H1 (cell line): Measurements from ENCODE around the gene SEC16A. TPM values are rescaled to one million over a fixed set of nuclear protein-coding genes. Genes with fewer than 3 reads are reported as not detected.

ENCODE experiments used
- CTCF ChIA-PET: fragments of 300-600 bp; sonication (Branson Sonifier 250); formaldehyde crosslinking; loops from one replicate; lab custom pipeline; 2021; ENCODE audit not compliant: partially characterized antibody; lab: Charles Lee
- POLR2A ChIA-PET: fragments of 300-600 bp; sonication (Branson Sonifier 250); formaldehyde crosslinking; loops from one replicate; lab custom pipeline; 2021; ENCODE audit warnings: inconsistent platforms; ENCODE audit not compliant: partially characterized antibody; lab: Charles Lee
- DNase-seq, 2 experiments: peaks; one replicate each; pipeline versions ENCODE4 v3.0.0 to v3.0.0-alpha.2; 2010 to 2022; ENCODE audit warnings: low spot score in 2 of 2, low read depth in 1 of 2, mixed read lengths in 1 of 2
- FAIRE-seq: peaks from 2 replicates; lab custom pipeline; 2011; peaks lifted over from hg19 to GRCh38; lab: Jason Lieb, UNC
- H2AFZ ChIP-seq: 2 replicates; pipeline ENCODE4 v1.8.1; 2012; ENCODE audit warnings: low read length, inconsistent platforms
- H2AK5ac ChIP-seq: 2 replicates; pipeline ENCODE4 v1.6.1; 2013; ENCODE audit warnings: low read depth, low read length
- H2BK120ac ChIP-seq: replicated peaks from 2 replicates; pipeline ENCODE3; 2013; ENCODE audit warnings: low read depth, low read length, inconsistent platforms
- H2BK12ac ChIP-seq: 2 replicates; pipeline ENCODE4 v1.6.1; 2013; ENCODE audit warnings: low read depth, low read length
- H2BK15ac ChIP-seq: 2 replicates; pipeline ENCODE4 v1.6.1; 2013; ENCODE audit warnings: low read length
- H2BK20ac ChIP-seq: 2 replicates; pipeline ENCODE4 v1.6.1; 2013; ENCODE audit warnings: low read length
- H2BK5ac ChIP-seq: 2 replicates; pipeline ENCODE4 v1.6.1; 2013; ENCODE audit warnings: low read depth, low read length
- H3K14ac ChIP-seq: 2 replicates; pipeline ENCODE4 v1.6.1; 2013; ENCODE audit warnings: inconsistent platforms; ENCODE audit not compliant: insufficient read length
- H3K18ac ChIP-seq: 2 replicates; pipeline ENCODE4 v1.6.1; 2013; ENCODE audit warnings: low read length; ENCODE audit errors: extremely low read depth
- H3K23ac ChIP-seq: 2 replicates; pipeline ENCODE4 v1.6.1; 2013; ENCODE audit warnings: inconsistent platforms; ENCODE audit not compliant: insufficient read length
- H3K23me2 ChIP-seq: 2 replicates; pipeline ENCODE4 v1.6.1; 2013; ENCODE audit warnings: low read depth, low read length
- H3K27ac ChIP-seq: 2 replicates; pipeline ENCODE4 v1.6.1; 2011; ENCODE audit warnings: low read depth, low read length, inconsistent platforms
- H3K27me3 ChIP-seq, 4 experiments: replicated peaks in 1 of 4; 1 replicate in 1 of 4; 2 replicates in 3 of 4; pipeline versions ENCODE4 v1.6.1 to v1.8.1; 2011 to 2013; ENCODE audit warnings: low read length in 3 of 4, mild to moderate bottlenecking in 3 of 4, inconsistent platforms in 2 of 4, mixed read lengths in 2 of 4, moderate library complexity in 1 of 4; ENCODE audit not compliant: control insufficient read depth in 3 of 4, insufficient read depth in 3 of 4; ENCODE audit errors: extremely low read depth in 1 of 4
- H3K36me3 ChIP-seq, 4 experiments: 2 replicates each; pipeline versions ENCODE4 v1.6.1 to v1.8.1; 2011 to 2013; ENCODE audit warnings: mild to moderate bottlenecking in 4 of 4, low read length in 3 of 4, moderate library complexity in 2 of 4, control low read depth in 1 of 4, inconsistent platforms in 1 of 4; ENCODE audit not compliant: insufficient read depth in 4 of 4, control insufficient read depth in 2 of 4
- H3K4ac ChIP-seq: replicated peaks from 2 replicates; pipeline ENCODE3; 2013; ENCODE audit warnings: low read length, low read depth, mixed read lengths, inconsistent platforms; ENCODE audit not compliant: insufficient read length
- H3K4me1 ChIP-seq, 4 experiments: replicated peaks in 1 of 4; 1 replicate in 1 of 4; 2 replicates in 3 of 4; pipeline versions ENCODE4 v1.6.1 to v1.8.1; 2011 to 2013; ENCODE audit warnings: low read length in 3 of 4, inconsistent platforms in 2 of 4, mixed read lengths in 1 of 4; ENCODE audit not compliant: insufficient read depth in 4 of 4, control insufficient read depth in 3 of 4
- H3K4me2 ChIP-seq, 2 experiments: 2 replicates each; pipeline versions ENCODE4 v1.6.1 to v1.8.1; 2011 to 2013; ENCODE audit warnings: low read depth in 2 of 2, low read length in 2 of 2, control low read depth in 1 of 2, inconsistent platforms in 1 of 2, mild to moderate bottlenecking in 1 of 2; ENCODE audit not compliant: insufficient read depth in 1 of 2
- H3K4me3 ChIP-seq, 4 experiments: fragments of 200-600, 300-600 bp in 1 of 4; sonication (generic), shearing (Covaris generic), sonication (Bioruptor Twin) in 1 of 4; 2 replicates each; pipeline versions ENCODE4 v1.5.1 to v1.8.1; 2011 to 2016; ENCODE audit warnings: low read length in 4 of 4, low read depth in 3 of 4, control low read depth in 2 of 4, inconsistent platforms in 2 of 4, mild to moderate bottlenecking in 2 of 4, mixed read lengths in 1 of 4, moderate library complexity in 1 of 4; ENCODE audit not compliant: insufficient read depth in 2 of 4; ENCODE audit errors: extremely low read depth in 1 of 4
- H3K56ac ChIP-seq: replicated peaks from 2 replicates; pipeline ENCODE3; 2013; ENCODE audit warnings: low read depth, mild to moderate bottlenecking, mixed read lengths, low read length, inconsistent platforms; ENCODE audit not compliant: insufficient read length
- H3K79me1 ChIP-seq: 2 replicates; pipeline ENCODE4 v1.6.1; 2013; ENCODE audit warnings: low read depth, low read length, control low read depth
- H3K79me2 ChIP-seq, 2 experiments: 2 replicates each; pipeline versions ENCODE4 v1.6.1 to v1.8.1; 2012 to 2013; ENCODE audit warnings: low read length in 2 of 2, mild to moderate bottlenecking in 2 of 2, inconsistent platforms in 1 of 2; ENCODE audit not compliant: insufficient read depth in 2 of 2, control insufficient read depth in 1 of 2
- H3K9ac ChIP-seq, 4 experiments: replicated peaks in 1 of 4; 1 replicate in 1 of 4; 2 replicates in 3 of 4; pipeline versions ENCODE4 v1.6.1 to v1.8.1; 2011 to 2013; ENCODE audit warnings: low read depth in 3 of 4, low read length in 3 of 4, control low read depth in 2 of 4, mild to moderate bottlenecking in 2 of 4, moderate library complexity in 2 of 4, inconsistent platforms in 1 of 4; ENCODE audit errors: extremely low read depth in 1 of 4
- H3K9me3 ChIP-seq, 2 experiments: 2 replicates each; pipeline versions ENCODE4 v1.6.1 to v1.8.1; 2012 to 2013; ENCODE audit warnings: mild to moderate bottlenecking in 2 of 2, moderate library complexity in 2 of 2, control low read depth in 1 of 2, inconsistent platforms in 1 of 2, low read depth in 1 of 2, low read length in 1 of 2, mixed read lengths in 1 of 2; ENCODE audit not compliant: insufficient read depth in 2 of 2
- H4K20me1 ChIP-seq, 2 experiments: replicated peaks in 1 of 2; 2 replicates each; pipeline versions ENCODE3 to v1.8.1; 2011 to 2013; ENCODE audit warnings: inconsistent platforms in 2 of 2, low read length in 2 of 2, mild to moderate bottlenecking in 1 of 2; ENCODE audit not compliant: insufficient read depth in 2 of 2, control insufficient read depth in 1 of 2
- H4K5ac ChIP-seq: 2 replicates; pipeline ENCODE4 v1.6.1; 2013; ENCODE audit warnings: low read length, low read depth, mixed read lengths, inconsistent platforms; ENCODE audit not compliant: insufficient read length
- H4K8ac ChIP-seq: 2 replicates; pipeline ENCODE4 v1.8.0; 2013; ENCODE audit warnings: mild to moderate bottlenecking, moderate library complexity, low read length, inconsistent platforms; ENCODE audit not compliant: insufficient read depth; ENCODE audit errors: extremely low read depth
- H4K91ac ChIP-seq: replicated peaks from 2 replicates; pipeline ENCODE3; 2013; ENCODE audit warnings: low read length, mixed read lengths, inconsistent platforms; ENCODE audit not compliant: insufficient read length
- BRCA1 ChIP-seq: IDR thresholded peaks from 2 replicates; pipeline ENCODE4 v1.6.1; 2012; ENCODE audit warnings: low read depth, low read length, improper control_type of control experiment
- CBX8 ChIP-seq: fragments of 300-800, 300-1000 bp; sonication (generic); IDR thresholded peaks from 2 replicates; pipeline ENCODE4 v1.7.1; 2016; ENCODE audit warnings: low read depth, low read length, borderline replicate concordance
- PHF8 ChIP-seq: fragments of 200-600 bp; sonication (generic); conservative IDR thresholded peaks from 2 replicates; pipeline ENCODE4 v1.7.1; 2012; ENCODE audit warnings: low read depth, mild to moderate bottlenecking, inconsistent platforms, low read length, moderate library complexity
- POLR2A ChIP-seq, 2 experiments: IDR thresholded peaks; 1 replicate in 1 of 2; 2 replicates in 1 of 2; pipeline ENCODE4 v1.6.1; 2011; ENCODE audit warnings: low read depth in 2 of 2, low read length in 2 of 2, mild to moderate bottlenecking in 2 of 2; ENCODE audit errors: control extremely low read depth in 1 of 2
- POLR2AphosphoS5 ChIP-seq: IDR thresholded peaks from 2 replicates; pipeline ENCODE4 v1.6.1; 2011; ENCODE audit warnings: low read depth, low read length
- POU5F1 ChIP-seq: IDR thresholded peaks from 2 replicates; pipeline ENCODE4 v1.6.1; 2011; ENCODE audit warnings: low read depth, mild to moderate bottlenecking, low read length, moderate library complexity
- SP2 ChIP-seq: IDR thresholded peaks from 2 replicates; pipeline ENCODE4 v1.6.1; 2012; ENCODE audit warnings: mild to moderate bottlenecking, low read length, inconsistent platforms
- TCF12 ChIP-seq: IDR thresholded peaks from 2 replicates; pipeline ENCODE4 v1.6.1; 2011; ENCODE audit warnings: low read depth, mild to moderate bottlenecking, low read length
- ZNF274 ChIP-seq: IDR thresholded peaks from 2 replicates; pipeline ENCODE4 v1.7.0; 2012; ENCODE audit warnings: low read length, borderline replicate concordance; ENCODE audit errors: extremely low read depth
- WGBS, 2 experiments: shearing (Covaris generic) in 1 of 2; methylation state at CpG; one replicate each; pipeline versions ENCODE4 v1.1.6 to v1.1.7; 2013 to 2015; ENCODE audit warnings: low lambda C conversion rate in 2 of 2, mixed read lengths in 2 of 2, inconsistent platforms in 1 of 2, low coverage in 1 of 2, missing lambda C conversion rate in 1 of 2; ENCODE audit not compliant: insufficient replicate concordance in 2 of 2, insufficient coverage in 1 of 2, insufficient read length in 1 of 2; ENCODE audit errors: extremely low coverage in 1 of 2, missing lambda C conversion rate in 1 of 2; 5-methylcytosine and 5-hydroxymethylcytosine counted together
- polyA plus RNA-seq, 7 experiments: library from polyadenylated mRNA; depleted of rRNA in 3 of 7; stranded (reverse) in 5 of 7; unstranded in 2 of 7; fragments of >200 nt in 5 of 7; fragments of 200-250 nt in 2 of 7; gene quantifications; 1 replicate in 5 of 7; 2 replicates in 1 of 7; 4 replicates in 1 of 7; pipeline versions ENCODE4 v1.2.1 to v1.2.3, GENCODE V29; 2011 to 2013; ENCODE audit warnings: missing spikeins in 2 of 7, mixed read lengths in 2 of 7
- total RNA-seq: library from RNA; stranded (reverse); fragmentation: NEBNext Ultra II Directional; extraction: Animal tissue kit (Norgen Biotek cat#: 25700); gene quantifications from 2 replicates; pipeline ENCODE4 v1.2.1, GENCODE V29; 2021
- TF ChIP-seq, protein P1 (sequence below): IDR thresholded peaks from 2 replicates; pipeline ENCODE4 v1.6.1; 2012; ENCODE audit warnings: inconsistent platforms
- TF ChIP-seq, protein P2 (sequence below), 3 experiments: IDR thresholded peaks; 1 replicate in 2 of 3; 2 replicates in 1 of 3; pipeline versions ENCODE4 v1.5.1 to v1.6.1; 2011; ENCODE audit warnings: low read length in 3 of 3, mild to moderate bottlenecking in 3 of 3, inconsistent platforms in 2 of 3, low read depth in 1 of 3, moderate library complexity in 1 of 3; ENCODE audit not compliant: insufficient read depth in 1 of 3; ENCODE audit errors: control extremely low read depth in 1 of 3

The SEC16A gene
- total and polyA plus RNA-seq, 2 of the 8 experiments (the other 6 are each of a cell fraction or from before 2014, with no cell fraction given): 21.6 to 49.0 TPM

DNA sequence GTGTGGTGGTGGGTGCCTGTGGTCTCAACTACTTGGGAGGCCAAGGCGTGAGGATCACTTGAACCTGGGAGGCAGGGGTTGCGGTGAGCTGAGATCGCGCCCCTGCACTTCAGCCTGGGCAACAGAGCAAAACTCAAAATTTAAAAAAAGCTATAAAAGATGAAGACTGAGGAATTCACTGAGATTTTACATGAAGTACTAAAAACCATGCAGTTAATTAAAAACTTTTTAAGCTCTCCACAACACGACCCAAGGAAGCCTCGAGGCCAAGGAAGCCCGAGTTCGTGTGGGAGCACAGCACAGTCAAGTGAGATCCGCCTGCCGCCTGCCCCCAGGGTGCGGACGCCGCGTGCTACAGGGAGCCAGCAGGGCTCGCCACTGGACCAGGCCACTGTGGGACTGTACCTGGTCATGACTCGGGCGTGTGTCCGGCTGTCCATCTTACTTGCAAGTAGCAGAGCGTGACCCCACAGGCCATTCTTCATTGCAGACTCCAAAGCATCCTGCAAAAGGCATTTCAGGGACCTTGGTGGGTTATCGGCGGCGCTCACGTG is 22.0 kb downstream of the SEC16A start:
- TF ChIP-seq PHF8 (no peak), BRCA1 (no peak), ZNF274 (no peak), POU5F1 (no peak), TCF12 (no peak), CBX8 (no peak), POLR2A (IDR thresholded peaks at IDR 0.05; ENCODE audit: control extremely low read depth in 1 of 2, low read depth in 2 of 2, low read length in 2 of 2) (no peak), SP2 (no peak), POLR2AphosphoS5 (no peak)
- TF ChIP-seq, protein P1, sequence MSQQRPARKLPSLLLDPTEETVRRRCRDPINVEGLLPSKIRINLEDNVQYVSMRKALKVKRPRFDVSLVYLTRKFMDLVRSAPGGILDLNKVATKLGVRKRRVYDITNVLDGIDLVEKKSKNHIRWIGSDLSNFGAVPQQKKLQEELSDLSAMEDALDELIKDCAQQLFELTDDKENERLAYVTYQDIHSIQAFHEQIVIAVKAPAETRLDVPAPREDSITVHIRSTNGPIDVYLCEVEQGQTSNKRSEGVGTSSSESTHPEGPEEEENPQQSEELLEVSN: no peak
- TF ChIP-seq, protein P2, sequence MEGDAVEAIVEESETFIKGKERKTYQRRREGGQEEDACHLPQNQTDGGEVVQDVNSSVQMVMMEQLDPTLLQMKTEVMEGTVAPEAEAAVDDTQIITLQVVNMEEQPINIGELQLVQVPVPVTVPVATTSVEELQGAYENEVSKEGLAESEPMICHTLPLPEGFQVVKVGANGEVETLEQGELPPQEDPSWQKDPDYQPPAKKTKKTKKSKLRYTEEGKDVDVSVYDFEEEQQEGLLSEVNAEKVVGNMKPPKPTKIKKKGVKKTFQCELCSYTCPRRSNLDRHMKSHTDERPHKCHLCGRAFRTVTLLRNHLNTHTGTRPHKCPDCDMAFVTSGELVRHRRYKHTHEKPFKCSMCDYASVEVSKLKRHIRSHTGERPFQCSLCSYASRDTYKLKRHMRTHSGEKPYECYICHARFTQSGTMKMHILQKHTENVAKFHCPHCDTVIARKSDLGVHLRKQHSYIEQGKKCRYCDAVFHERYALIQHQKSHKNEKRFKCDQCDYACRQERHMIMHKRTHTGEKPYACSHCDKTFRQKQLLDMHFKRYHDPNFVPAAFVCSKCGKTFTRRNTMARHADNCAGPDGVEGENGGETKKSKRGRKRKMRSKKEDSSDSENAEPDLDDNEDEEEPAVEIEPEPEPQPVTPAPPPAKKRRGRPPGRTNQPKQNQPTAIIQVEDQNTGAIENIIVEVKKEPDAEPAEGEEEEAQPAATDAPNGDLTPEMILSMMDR (IDR thresholded peaks at IDR 0.05; ENCODE audit: control extremely low read depth in 1 of 3, insufficient read depth in 1 of 3, low read depth in 1 of 3, low read length in 3 of 3): no peak
- Histone ChIP-seq H4K8ac (no peak overlapping the region), H3K14ac (no peak overlapping the region), H4K5ac (no peak overlapping the region), H3K79me1 (no peaks in the 10 kb centered on the region; the same call in 1 of the 2 replicates), H3K27me3 (no peaks in the 10 kb centered on the region), H3K79me2 (no peaks in the 10 kb centered on the region), H2BK120ac (no peak overlapping the region), H4K20me1 (peaks cover 7 to 22% of the 10 kb centered on the region in 2 experiments), H4K91ac (no peak overlapping the region), H2BK5ac (no peak overlapping the region), H3K4ac (no peak overlapping the region), H2AFZ (no peak overlapping the region), H3K9ac (no peak overlapping the region), H3K4me2 (no peak overlapping the region), H3K9me3 (no peaks in the 10 kb centered on the region), H3K27ac (no peak overlapping the region), H2BK15ac (no peak overlapping the region), H3K4me3 (no peak overlapping the region), H3K23me2 (no peaks in the 10 kb centered on the region), H2AK5ac (no peak overlapping the region), H3K23ac (no peak overlapping the region), H3K18ac (no peak overlapping the region), H2BK20ac (no peak overlapping the region), H3K36me3 (peaks cover 32 to 76% (median 69%) of the 10 kb centered on the region in 4 experiments), H3K4me1 (no peaks in the 10 kb centered on the region), H2BK12ac (no peak overlapping the region), H3K56ac (no peak overlapping the region)
- DNase-seq (no peak), FAIRE-seq (no peak)
- POLR2A ChIA-PET: interaction anchor here (0.8 to 1.0 kb wide), 3 partner anchors 14 to 49 kb away, joined by 3 to 4 read pairs (median 3); no protein-coding TSS in a partner anchor
- 95% methylated on average over 23 of the region's 23 CpGs; no CpG with 5 or more reads in 1 of the 2 experiments for WGBS, 2 experiments
- CTCF ChIA-PET: interaction anchor here (0.8 to 1.5 kb wide), 10 partner anchors 9 to 183 kb away, joined by 3 to 7 read pairs (median 3); partner anchors contain the start of gene INPP5E
